Measurements from ENCODE around the gene SP4.

The SP4 gene

GRCh38 chr7:21448974-21449373 is 21.1 kb downstream of the SP4 start:
- no peak for DNase-seq

- no peak for DNase-seq
Measured at GRCh38 chr7:21450076-21450475, 22.2 kb downstream of the SP4 start.

GRCh38 chr7:21450941-21451340 is 23.1 kb downstream of the SP4 start:
- no peak for DNase-seq

DNA sequence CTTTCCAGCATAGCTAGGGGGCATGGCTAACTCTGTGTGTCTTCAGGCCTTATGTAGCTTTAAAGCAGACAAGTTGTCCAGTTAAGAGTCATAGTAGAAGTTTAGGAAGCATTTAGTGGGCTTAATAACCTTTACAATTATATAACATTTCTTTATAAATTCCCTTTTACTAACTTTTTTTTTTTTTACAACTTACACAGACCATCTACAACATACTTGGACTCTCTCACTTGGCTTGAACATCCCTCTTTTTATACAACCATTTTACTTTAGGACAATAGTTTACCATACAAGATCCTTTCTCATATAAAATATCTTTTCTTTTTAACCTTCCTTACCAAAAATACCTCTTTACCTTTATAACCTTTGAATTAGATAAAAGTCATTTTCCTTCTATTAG is 26.3 kb downstream of the SP4 start:
- no peak for DNase-seq

- no peak for DNase-seq
Measured at GRCh38 chr7:21454906-21455305, 27.0 kb downstream of the SP4 start.

DNA sequence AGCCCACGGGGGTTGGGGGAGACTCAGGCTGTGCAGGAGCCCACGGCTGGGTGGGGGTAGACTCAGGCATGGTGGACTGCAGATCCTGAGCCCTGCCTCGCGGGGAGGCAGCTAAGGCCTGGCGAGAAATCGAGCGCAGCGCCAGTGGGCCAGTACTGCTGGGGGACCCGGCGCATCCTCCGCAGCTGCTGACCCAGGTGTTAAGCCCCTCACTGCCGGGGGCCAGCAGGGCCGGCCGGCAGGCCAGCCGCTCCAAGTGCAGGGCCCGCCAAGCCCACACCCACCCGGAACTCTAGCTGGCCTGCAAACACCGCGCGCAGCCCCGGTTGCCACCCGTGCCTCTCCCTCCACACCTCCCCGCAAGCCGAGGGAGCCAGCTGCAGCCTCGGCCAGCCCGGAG is 33.4 kb downstream of the SP4 start:
- DNase-seq = no peak

GRCh38 chr7:21462081-21462480 is 34.2 kb downstream of the SP4 start:
- DNase-seq = no peak

- DNase-seq = no peak
Measured at GRCh38 chr7:21463524-21463923, 35.6 kb downstream of the SP4 start.

DNA sequence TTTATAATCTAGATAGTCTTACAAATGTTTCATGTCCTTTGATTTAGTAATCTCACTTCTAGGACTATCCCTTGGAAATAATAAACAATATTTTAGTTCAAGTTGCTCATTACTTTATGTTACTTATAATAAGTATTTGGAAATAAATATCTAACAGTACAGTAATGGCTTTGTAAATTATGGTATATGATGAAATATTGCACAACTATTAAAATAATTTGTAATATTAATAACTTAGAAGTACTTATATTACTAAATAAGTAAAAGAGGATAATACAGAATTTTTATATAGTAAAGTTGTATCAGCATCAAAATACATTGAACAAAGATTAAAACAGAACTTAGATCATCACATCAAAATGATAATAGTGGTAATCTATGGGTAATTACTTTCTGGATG is 41.1 kb downstream of the SP4 start:
- DNase-seq = no peak

DNA sequence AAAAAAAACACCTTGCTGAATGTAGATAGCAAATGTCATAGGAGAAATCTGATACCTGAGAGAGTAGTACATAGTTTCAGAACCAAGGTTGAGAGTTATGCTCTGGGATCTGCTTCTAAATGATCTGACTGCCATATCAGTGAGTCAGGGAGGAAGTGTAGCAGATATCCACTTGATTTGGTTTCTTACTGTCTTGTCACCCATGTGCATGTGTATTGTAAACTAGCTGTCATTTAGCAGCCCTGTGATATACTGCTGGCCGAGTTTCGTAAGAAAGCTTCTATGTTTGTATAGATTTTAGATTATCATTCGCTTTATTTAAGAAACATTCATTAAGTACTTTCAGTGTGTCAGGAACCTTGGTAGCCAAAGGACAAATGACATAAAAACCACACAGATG is 42.0 kb downstream of the SP4 start:
- no peak for DNase-seq

DNA sequence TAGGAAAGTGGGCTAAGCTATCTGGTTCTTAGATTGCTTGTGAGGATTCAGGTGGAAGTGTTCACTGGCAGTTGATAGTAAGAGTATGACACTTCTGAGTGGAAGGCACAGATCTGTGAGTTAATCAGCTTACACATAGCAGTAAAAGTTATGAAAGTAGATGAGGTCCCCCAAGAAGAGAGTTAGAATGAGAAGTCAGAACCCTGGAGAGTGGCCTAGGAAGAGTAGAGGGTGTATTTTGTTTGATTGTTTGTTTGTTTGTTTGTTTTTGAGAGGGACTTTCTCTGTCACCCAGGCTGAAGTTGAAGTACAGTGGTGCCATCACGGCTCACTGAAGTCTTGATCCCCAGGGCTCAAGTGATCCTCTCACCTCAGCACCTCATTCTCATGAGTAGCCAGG is 44.1 kb downstream of the SP4 start:
- DNase-seq = no peak

- no peak for DNase-seq
Measured at GRCh38 chr7:21476429-21476828, 48.5 kb downstream of the SP4 start.

GRCh38 chr7:21480693-21481403 is 53.0 kb downstream of the SP4 start:
- no peak for DNase-seq

GRCh38 chr7:21486511-21486910 is 58.6 kb downstream of the SP4 start:
- no peak for DNase-seq

DNA sequence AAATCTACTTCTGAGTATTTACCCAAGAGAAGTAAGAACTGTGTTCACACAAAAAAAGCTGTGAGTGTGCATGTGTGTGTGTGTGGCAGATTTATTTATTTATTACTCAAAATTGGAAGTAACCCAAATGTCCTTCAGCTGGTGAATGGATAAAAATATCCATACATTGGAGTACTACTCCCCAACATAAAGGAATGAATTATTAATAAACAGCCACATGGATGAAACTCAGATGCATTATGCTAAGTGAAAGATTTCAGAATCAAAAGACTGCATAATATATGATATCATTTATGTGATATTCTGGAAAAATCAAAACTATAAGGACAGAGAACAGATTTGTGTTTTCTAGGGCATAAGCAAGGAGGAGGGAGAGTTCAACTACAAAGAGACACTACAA is 67.8 kb downstream of the SP4 start:
- no peak for DNase-seq

DNA sequence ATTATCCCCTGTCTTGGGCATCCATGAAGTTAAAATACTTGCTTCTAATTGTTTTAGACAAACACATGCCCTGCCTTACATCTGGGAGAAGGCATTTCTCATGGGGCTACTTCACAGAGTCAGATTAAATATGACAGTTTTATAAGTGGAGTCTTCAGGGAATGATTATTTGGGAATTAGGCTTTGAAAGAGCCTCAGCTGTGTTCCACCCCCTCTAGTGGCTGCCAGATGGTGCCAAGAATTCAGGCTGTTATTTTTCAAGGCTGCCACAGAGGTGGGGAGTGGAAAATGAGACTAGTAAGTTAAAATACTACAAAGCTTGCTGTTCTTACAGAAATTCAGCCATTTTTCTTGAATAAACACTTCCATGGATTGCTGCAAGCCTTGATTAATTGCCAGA is 69.2 kb downstream of the SP4 start:
- no peak for DNase-seq

- no peak for DNase-seq
Measured at GRCh38 chr7:21500117-21500832, 72.4 kb downstream of the SP4 start.

- DNase-seq = peak; percentile 14
Measured at GRCh38 chr7:21504021-21504420, 76.1 kb downstream of the SP4 start.

GRCh38 chr7:21507627-21508343 is 79.9 kb downstream of the SP4 start:
- DNase-seq = peak; percentile 2

DNA sequence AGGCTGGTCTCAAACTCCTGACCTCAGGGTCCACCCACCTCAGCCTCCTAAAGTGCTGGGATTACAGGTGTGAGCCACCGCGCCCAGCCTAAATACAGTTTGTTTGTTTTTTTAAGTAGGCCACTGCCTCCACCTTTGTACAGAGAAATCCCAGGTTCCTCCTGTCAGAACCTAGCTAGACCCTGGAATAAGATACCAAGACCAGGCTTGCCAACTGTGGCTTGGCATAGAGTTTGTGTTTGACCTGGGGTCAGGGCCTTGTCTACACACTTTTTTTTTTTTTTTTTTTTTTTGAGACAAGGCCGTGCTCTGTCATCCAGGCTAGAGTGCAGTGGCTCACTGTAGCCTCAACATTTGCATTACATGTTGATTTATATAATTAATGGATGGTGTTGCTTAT is 80.7 kb downstream of the SP4 start:
- no peak for DNase-seq

DNA sequence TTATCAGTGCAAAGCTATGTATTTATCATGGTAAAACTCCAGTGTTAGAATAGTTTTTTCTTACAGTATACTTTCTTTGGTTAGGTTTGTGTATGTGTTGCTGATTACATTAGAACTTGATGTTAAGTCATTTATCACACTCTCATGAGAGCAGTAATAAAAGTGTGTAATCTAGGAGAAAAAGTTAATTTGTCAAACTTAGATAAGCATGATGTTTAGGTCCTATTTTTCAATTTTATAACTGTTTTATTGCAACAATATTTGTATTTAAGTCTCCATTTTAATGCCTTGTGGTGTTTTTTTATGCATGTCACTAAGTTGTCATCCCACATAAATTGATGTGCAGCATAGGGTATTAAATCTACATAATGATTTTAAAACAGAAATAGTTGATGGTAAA is 86.2 kb downstream of the SP4 start:
- no peak for DNase-seq

- no peak for DNase-seq
Measured at GRCh38 chr7:21524680-21525079, 96.8 kb downstream of the SP4 start.

DNA sequence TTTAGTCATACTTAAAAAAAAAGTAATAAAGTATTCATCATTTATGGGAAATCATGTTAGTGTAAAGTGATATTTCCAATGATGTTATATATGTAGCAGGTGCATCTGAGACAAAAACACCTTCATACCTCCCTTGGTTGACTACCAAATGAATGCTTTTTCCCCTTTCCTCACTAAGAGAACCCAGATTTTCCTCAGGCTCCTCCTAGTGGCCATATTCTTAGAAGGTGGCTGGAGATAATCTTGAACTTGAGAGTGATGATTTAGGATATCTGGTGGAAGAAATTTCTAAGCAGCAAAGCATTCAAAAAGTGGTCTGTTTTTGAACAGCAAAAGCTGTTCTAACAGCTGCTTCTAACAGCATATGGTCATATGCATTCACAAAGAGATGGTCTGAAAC is 98.1 kb downstream of the SP4 start:
- DNase-seq = no peak

DNA sequence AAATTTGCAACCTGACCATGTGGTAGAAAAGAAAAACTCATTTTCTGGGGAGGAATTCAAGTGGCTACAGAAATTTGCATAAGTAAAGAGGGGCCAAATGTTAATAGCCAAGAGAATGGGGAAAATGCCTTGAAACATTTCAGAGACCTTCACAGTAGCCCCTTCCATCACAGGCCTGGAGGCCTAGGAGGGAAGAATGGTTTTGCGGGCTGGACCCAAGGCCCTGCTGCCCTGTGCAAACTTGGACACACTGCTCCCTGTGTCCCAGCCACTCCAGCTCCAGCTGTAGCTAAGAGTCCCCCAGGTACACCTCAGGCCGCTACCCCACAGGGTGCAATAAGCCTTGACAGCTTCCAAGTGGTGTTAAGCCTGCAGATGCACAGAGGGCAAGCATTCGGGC is 98.6 kb downstream of the SP4 start:
- no peak for DNase-seq
